IMR-90 (cell line): ENCODE measurements around the gene FABP2. TPM values are rescaled to one million over a fixed set of nuclear protein-coding genes. Genes with fewer than 3 reads are reported as not detected.
"Not testable (repeated sequence)": the region's sequence is repeated elsewhere in the genome, so short reads cannot be mapped to it uniquely, and the experiment has no call there.

Source experiments
- ATAC-seq: fragments of 200-7000 bp; cut with Tn5 transposase; 2 replicates; pipeline ENCODE4 v1.9.1; 2020; ENCODE audit warnings: low read depth, mild to moderate bottlenecking, moderate library complexity
- BruUV-seq: library from RNA; stranded (reverse); fragments of 400-500 nt; replicated peaks from 2 replicates; lab custom pipeline; 2021; lab: Mats Ljungman, UMichigan
- CTCF ChIA-PET: fragments of 300-600 bp; formaldehyde crosslinking; extraction: SDS; loops from one replicate; lab custom pipeline; 2021; ENCODE audit warnings: antibody characterized with exemption; lab: Yijun Ruan, JAX
- POLR2A ChIA-PET: fragments of 300-600 bp; sonication (Branson Sonifier 250); formaldehyde crosslinking; loops from one replicate; lab custom pipeline; 2022; ENCODE audit warnings: antibody characterized with exemption; ENCODE audit not compliant: unreplicated experiment; lab: Charles Lee
- DNase-seq: peaks from one replicate; pipeline ENCODE4 v3.0.0; 2013
- H2AFZ ChIP-seq: replicated peaks from 2 replicates; pipeline ENCODE3; 2013; ENCODE audit warnings: low read length, mild to moderate bottlenecking; ENCODE audit not compliant: poor library complexity
- H2AK5ac ChIP-seq: 2 replicates; pipeline ENCODE4 v1.6.1; 2013; ENCODE audit warnings: low read depth, low read length, inconsistent platforms
- H2AK9ac ChIP-seq: replicated peaks from 2 replicates; pipeline ENCODE3; 2013; ENCODE audit warnings: mild to moderate bottlenecking, low read depth, low read length, moderate library complexity; ENCODE audit not compliant: poor library complexity
- H2BK120ac ChIP-seq: 2 replicates; pipeline ENCODE4 v1.6.1; 2013; ENCODE audit warnings: low read depth, low read length, inconsistent platforms
- H2BK15ac ChIP-seq: 3 replicates; pipeline ENCODE4 v1.6.1; 2013; ENCODE audit warnings: low read depth, low read length, inconsistent platforms
- H2BK20ac ChIP-seq: 2 replicates; pipeline ENCODE4 v1.6.1; 2013; ENCODE audit warnings: low read depth, mild to moderate bottlenecking, inconsistent platforms, low read length, moderate library complexity
- H2BK5ac ChIP-seq: 2 replicates; pipeline ENCODE4 v1.6.1; 2013; ENCODE audit warnings: mild to moderate bottlenecking, low read depth, low read length, inconsistent platforms; ENCODE audit not compliant: poor library complexity, severe bottlenecking
- H3K14ac ChIP-seq: replicated peaks from 2 replicates; pipeline ENCODE4 v1.6.1; 2013; ENCODE audit warnings: low read depth, low read length, inconsistent platforms
- H3K18ac ChIP-seq: 2 replicates; pipeline ENCODE4 v1.6.1; 2013; ENCODE audit warnings: low read depth, low read length, control low read depth
- H3K23ac ChIP-seq: 2 replicates; pipeline ENCODE4 v1.6.1; 2013; ENCODE audit warnings: low read depth, low read length, inconsistent platforms
- H3K27ac ChIP-seq: 2 replicates; pipeline ENCODE4 v1.5.1; 2013; ENCODE audit warnings: mild to moderate bottlenecking, control low read depth, low read length; ENCODE audit not compliant: insufficient read depth
- H3K27me3 ChIP-seq: 2 replicates; pipeline ENCODE4 v1.6.1; 2013; ENCODE audit warnings: low read length; ENCODE audit not compliant: control insufficient read depth, insufficient read depth
- H3K36me3 ChIP-seq: 2 replicates; pipeline ENCODE4 v1.6.1; 2013; ENCODE audit warnings: low read length, mixed read lengths; ENCODE audit not compliant: control insufficient read depth, insufficient read depth
- H3K4ac ChIP-seq: 2 replicates; pipeline ENCODE4 v1.6.1; 2013; ENCODE audit warnings: low read depth, low read length, inconsistent platforms
- H3K4me1 ChIP-seq: 2 replicates; pipeline ENCODE4 v1.6.1; 2013; ENCODE audit warnings: low read length, mixed read lengths; ENCODE audit not compliant: control insufficient read depth, insufficient read depth
- H3K4me2 ChIP-seq: 2 replicates; pipeline ENCODE4 v1.6.1; 2013; ENCODE audit warnings: low read depth, mild to moderate bottlenecking, control low read depth, low read length, moderate library complexity
- H3K4me3 ChIP-seq: 2 replicates; pipeline ENCODE4 v1.5.1; 2013; ENCODE audit warnings: low read depth, mild to moderate bottlenecking, control low read depth, low read length, moderate library complexity; ENCODE audit not compliant: insufficient read depth
- H3K56ac ChIP-seq: 2 replicates; pipeline ENCODE4 v1.6.1; 2013; ENCODE audit warnings: low read length, inconsistent platforms; ENCODE audit not compliant: insufficient read depth; ENCODE audit errors: extremely low read depth
- H3K79me1 ChIP-seq, 2 experiments: 2 replicates each; pipeline ENCODE4 v1.6.1; 2013; ENCODE audit warnings: low read length in 2 of 2, inconsistent platforms in 1 of 2, low read depth in 1 of 2
- H3K9ac ChIP-seq: 2 replicates; pipeline ENCODE4 v1.6.1; 2013; ENCODE audit warnings: low read depth, low read length, control low read depth
- H3K9me1 ChIP-seq: 2 replicates; pipeline ENCODE4 v1.6.1; 2013; ENCODE audit warnings: low read length, inconsistent platforms; ENCODE audit not compliant: insufficient read depth
- H3K9me3 ChIP-seq: 2 replicates; pipeline ENCODE4 v1.6.1; 2013; ENCODE audit warnings: low read length; ENCODE audit not compliant: control insufficient read depth, insufficient read depth
- H4K20me1 ChIP-seq: 2 replicates; pipeline ENCODE4 v1.6.1; 2013; ENCODE audit warnings: low read length, inconsistent platforms; ENCODE audit not compliant: insufficient read depth
- H4K5ac ChIP-seq: 2 replicates; pipeline ENCODE4 v1.6.1; 2013; ENCODE audit warnings: mild to moderate bottlenecking, low read depth, low read length, control low read depth
- H4K8ac ChIP-seq, 2 experiments: 2 replicates each; pipeline ENCODE4 v1.6.1; 2013; ENCODE audit warnings: low read depth in 2 of 2, low read length in 2 of 2, control low read depth in 1 of 2, inconsistent platforms in 1 of 2
- H4K91ac ChIP-seq: 2 replicates; pipeline ENCODE4 v1.6.1; 2013; ENCODE audit warnings: low read depth, low read length, inconsistent platforms; ENCODE audit not compliant: insufficient read depth
- WGBS, 2 experiments: methylation state at CpG; one replicate each; pipeline versions ENCODE4 v1.1.5 to v1.1.7; 2013; ENCODE audit warnings: missing lambda C conversion rate in 2 of 2; ENCODE audit not compliant: insufficient read length in 1 of 2; ENCODE audit errors: extremely low coverage in 2 of 2; 5-methylcytosine and 5-hydroxymethylcytosine counted together
- dilution Hi-C: fragments of 300-500 bp; cut with HindIII; formaldehyde crosslinking; loops from one replicate; pipeline ENCODE4 v1.14.3; 2018; ENCODE audit warnings: low sequenced_read_pairs; ENCODE audit not compliant: unreplicated experiment
- in situ Hi-C: fragments of 300-500 bp; cut with MboI; formaldehyde crosslinking; loops from 3 replicates; pipeline ENCODE4 v1.14.3; 2019; ENCODE audit warnings: low sequenced_read_pairs, inconsistent platforms, mixed read lengths
- intact Hi-C: fragments of 100-400 bp; cut with micrococcal nuclease; formaldehyde crosslinking; loops from 2 replicates; pipeline ENCODE4 v1.10.0; 2022
- polyA plus RNA-seq, 3 experiments: library from polyadenylated mRNA; depleted of rRNA; stranded (reverse); fragments of >200 nt; gene quantifications; 2 replicates each; pipeline ENCODE4 v1.2.3, GENCODE V29; 2012; ENCODE audit warnings: low replicate concordance in 1 of 3
- total RNA-seq: library from RNA; depleted of rRNA; stranded (reverse); fragments of >200 nt; gene quantifications from 2 replicates; pipeline ENCODE4 v1.2.3, GENCODE V29; 2012

The FABP2 gene
- total and polyA plus RNA-seq, 2 of the 4 experiments (the other 2 are of a cell fraction): not detected

GRCh38 chr4:119348169-119348568, 26.2 kb upstream of the FABP2 start:
- H2BK120ac ChIP-seq, H3K9ac ChIP-seq, H3K4me2 ChIP-seq, H4K8ac ChIP-seq, H3K4me1 ChIP-seq, H2AFZ ChIP-seq, H3K23ac ChIP-seq, H2AK9ac ChIP-seq, H3K56ac ChIP-seq, H2AK5ac ChIP-seq, H3K18ac ChIP-seq, in situ Hi-C loops, H4K91ac ChIP-seq, BruUV-seq, DNase-seq, POLR2A ChIA-PET, H2BK5ac ChIP-seq, H3K9me1 ChIP-seq, H3K4me3 ChIP-seq, H2BK15ac ChIP-seq, H2BK20ac ChIP-seq, H3K36me3 ChIP-seq, H3K79me1 ChIP-seq, intact Hi-C loops, ATAC-seq, H4K5ac ChIP-seq, H3K4ac ChIP-seq, H4K20me1 ChIP-seq, CTCF ChIA-PET, H3K14ac ChIP-seq, H3K27ac ChIP-seq, dilution Hi-C loops, H3K27me3 ChIP-seq, H3K9me3 ChIP-seq: not testable (repeated sequence)
- WGBS, 2 experiments: no CpG with 5 or more reads among the region's 1 CpG

GRCh38 chr4:119343293-119343692, 21.4 kb upstream of the FABP2 start:
- in situ Hi-C loops, CTCF ChIA-PET, H2AK9ac ChIP-seq, H4K8ac ChIP-seq, H3K27ac ChIP-seq, H4K91ac ChIP-seq, H3K9me1 ChIP-seq, POLR2A ChIA-PET, H2BK20ac ChIP-seq, H3K36me3 ChIP-seq, H3K4me3 ChIP-seq, H4K20me1 ChIP-seq, H3K4ac ChIP-seq, H3K9ac ChIP-seq, H3K27me3 ChIP-seq, H2AK5ac ChIP-seq, H4K5ac ChIP-seq, H3K9me3 ChIP-seq, H2AFZ ChIP-seq, H3K18ac ChIP-seq, H3K56ac ChIP-seq, ATAC-seq, intact Hi-C loops, H2BK5ac ChIP-seq, H2BK15ac ChIP-seq, dilution Hi-C loops, H3K14ac ChIP-seq, DNase-seq, H3K79me1 ChIP-seq, H3K23ac ChIP-seq, H2BK120ac ChIP-seq, BruUV-seq, H3K4me1 ChIP-seq, H3K4me2 ChIP-seq: not testable (repeated sequence)
- WGBS, 2 experiments: no CpG with 5 or more reads among the region's 2 CpGs
